HepG2 (cell line): ENCODE measurements around the gene MAPK13. TPM values are rescaled to one million over a fixed set of nuclear protein-coding genes. Genes with fewer than 3 reads are reported as not detected.

Experiments
- ATAC-seq: fragments of 200-7000 bp; cut with Tn5 transposase; 3 replicates; pipeline ENCODE4 v1.9.1; 2020; ENCODE audit warnings: mild to moderate bottlenecking, moderate library complexity
- BruUV-seq: library from RNA; stranded (reverse); fragments of 400-500 nt; replicated peaks from 2 replicates; lab custom pipeline; 2021; lab: Mats Ljungman, UMichigan
- CTCF ChIA-PET: fragments of 300-600 bp; formaldehyde crosslinking; extraction: SDS; loops from one replicate; lab custom pipeline; 2021; ENCODE audit warnings: low total read pairs, inconsistent platforms, low intra/inter-chr PET ratio; lab: Yijun Ruan, JAX
- POLR2A ChIA-PET: fragments of 350-600 bp; sonication (Branson Sonifier 250); formaldehyde crosslinking; loops from one replicate; lab custom pipeline; 2020; ENCODE audit warnings: antibody characterized with exemption, inconsistent platforms; lab: Yijun Ruan, JAX
- DNase-seq: peaks from one replicate; pipeline ENCODE4 v3.0.0-alpha.2; 2015; ENCODE audit warnings: low spot score
- FAIRE-seq: peaks from 3 replicates; lab custom pipeline; 2011; peaks lifted over from hg19 to GRCh38; lab: Jason Lieb, UNC
- H2AFZ ChIP-seq: one replicate; pipeline ENCODE4 v1.6.1; 2011; ENCODE audit warnings: low read length, inconsistent platforms
- H3K27ac ChIP-seq: fragments of 300-600 bp; 3 replicates; pipeline ENCODE4 v1.8.0; 2011; ENCODE audit warnings: mixed run types, mild to moderate bottlenecking, mixed read lengths, low read length, inconsistent platforms; ENCODE audit not compliant: insufficient read depth; ENCODE audit errors: extremely low read length
- H3K27me3 ChIP-seq, 2 experiments: fragments of 200-600 bp in 1 of 2; 2 replicates in 1 of 2; 3 replicates in 1 of 2; pipeline versions ENCODE4 v1.6.0 to v1.8.0; 2011; ENCODE audit warnings: low read length in 2 of 2, mild to moderate bottlenecking in 2 of 2, moderate library complexity in 2 of 2, inconsistent platforms in 1 of 2; ENCODE audit not compliant: insufficient read depth in 2 of 2, control insufficient read depth in 1 of 2
- H3K36me3 ChIP-seq, 2 experiments: fragments of 200-600 bp in 1 of 2; replicated peaks in 1 of 2; 2 replicates in 1 of 2; 3 replicates in 1 of 2; pipeline versions ENCODE4 v1.5.1 to v1.8.0; 2011; ENCODE audit warnings: low read length in 2 of 2, inconsistent platforms in 1 of 2; ENCODE audit not compliant: insufficient read depth in 2 of 2, control insufficient read depth in 1 of 2
- H3K4me1 ChIP-seq: 2 replicates; pipeline ENCODE4 v1.5.1; 2012; ENCODE audit warnings: low read length, inconsistent platforms; ENCODE audit not compliant: insufficient read depth
- H3K4me2 ChIP-seq: 2 replicates; pipeline ENCODE4 v1.6.0; 2011; ENCODE audit warnings: low read depth, low read length, inconsistent platforms
- H3K4me3 ChIP-seq, 3 experiments: fragments of 200-600 bp in 1 of 3; sonication (generic), shearing (Covaris generic) in 1 of 3; replicated peaks in 1 of 3; 2 replicates each; pipeline ENCODE4 v1.5.1; 2011 to 2016; ENCODE audit warnings: low read length in 3 of 3, inconsistent platforms in 2 of 3, low read depth in 2 of 3, mild to moderate bottlenecking in 2 of 3, control low read depth in 1 of 3, mixed read lengths in 1 of 3; ENCODE audit not compliant: insufficient read depth in 1 of 3
- H3K79me2 ChIP-seq: one replicate; pipeline ENCODE4 v1.6.1; 2011; ENCODE audit warnings: low read length, inconsistent platforms; ENCODE audit not compliant: insufficient read depth
- H3K9ac ChIP-seq: 2 replicates; pipeline ENCODE4 v1.6.0; 2011; ENCODE audit warnings: mild to moderate bottlenecking, low read depth, low read length, inconsistent platforms; ENCODE audit not compliant: insufficient read depth
- H3K9me3 ChIP-seq: 2 replicates; pipeline ENCODE4 v1.5.1; 2012; ENCODE audit warnings: mild to moderate bottlenecking, low read length
- H4K20me1 ChIP-seq: 2 replicates; pipeline ENCODE4 v1.6.0; 2011; ENCODE audit warnings: inconsistent platforms, mild to moderate bottlenecking, low read length, moderate library complexity; ENCODE audit not compliant: insufficient read depth
- ARNT ChIP-seq: fragments of 450-650 bp; IDR thresholded peaks from 2 replicates; pipeline ENCODE4 v1.6.1; 2017
- ETV5 ChIP-seq: IDR thresholded peaks from 2 replicates; pipeline ENCODE4 v1.6.1; 2018; ENCODE audit warnings: missing biosample characterization, missing genetic modification reagents, inconsistent platforms, borderline replicate concordance
- FOXK2 ChIP-seq: fragments of 450-650 bp; IDR thresholded peaks from 2 replicates; pipeline ENCODE4 v1.6.1; 2016
- JUN ChIP-seq: sonication (generic); formaldehyde crosslinking; IDR thresholded peaks from 2 replicates; pipeline ENCODE4 v1.4.0; 2020; ENCODE audit warnings: mild to moderate bottlenecking, missing genetic modification reagents
- MED1 ChIP-seq: sonication (generic); formaldehyde crosslinking; IDR thresholded peaks from 2 replicates; pipeline ENCODE4 v1.4.0; 2020; ENCODE audit warnings: missing genetic modification reagents
- NAIF1 ChIP-seq: sonication (generic); formaldehyde crosslinking; IDR thresholded peaks from 2 replicates; pipeline ENCODE4 v1.5.0; 2020; ENCODE audit warnings: mild to moderate bottlenecking, missing genetic modification reagents, borderline replicate concordance
- SAP130 ChIP-seq: IDR thresholded peaks from 2 replicates; pipeline ENCODE4 v1.6.1; 2016; ENCODE audit warnings: low read depth
- SPEN ChIP-seq: sonication (generic); formaldehyde crosslinking; IDR thresholded peaks from 2 replicates; pipeline ENCODE4 v1.5.1; 2020; ENCODE audit warnings: low read depth, mild to moderate bottlenecking, missing genetic modification reagents
- TERF1 ChIP-seq: sonication (generic); formaldehyde crosslinking; IDR thresholded peaks from 2 replicates; pipeline ENCODE4 v1.8.0; 2022; ENCODE audit warnings: mild to moderate bottlenecking, missing genetic modification reagents, moderate library complexity
- ZBTB2 ChIP-seq: sonication (generic); formaldehyde crosslinking; IDR thresholded peaks from 2 replicates; pipeline ENCODE4 v1.8.0; 2022; ENCODE audit warnings: low read depth, missing genetic modification reagents
- ZNF382 ChIP-seq: sonication (generic); formaldehyde crosslinking; IDR thresholded peaks from 2 replicates; pipeline ENCODE4 v1.5.0; 2020; ENCODE audit warnings: missing genetic modification reagents, mild to moderate bottlenecking, borderline replicate concordance
- ZNF460 ChIP-seq: sonication (generic); formaldehyde crosslinking; IDR thresholded peaks from 2 replicates; pipeline ENCODE4 v1.5.1; 2020; ENCODE audit warnings: missing genetic modification reagents, mild to moderate bottlenecking, borderline replicate concordance
- ZNF513 ChIP-seq: sonication (generic); formaldehyde crosslinking; conservative IDR thresholded peaks from 2 replicates; pipeline ENCODE4 v1.5.0; 2020; ENCODE audit warnings: missing genetic modification reagents
- ZNF607 ChIP-seq: sonication (generic); formaldehyde crosslinking; IDR thresholded peaks from 2 replicates; pipeline ENCODE4 v1.5.1; 2020; ENCODE audit warnings: missing genetic modification reagents, mild to moderate bottlenecking, borderline replicate concordance
- ZNF678 ChIP-seq: sonication (generic); formaldehyde crosslinking; IDR thresholded peaks from 2 replicates; pipeline ENCODE4 v1.4.0; 2020; ENCODE audit warnings: mild to moderate bottlenecking, missing genetic modification reagents
- in situ Hi-C: cut with HindIII; loops from 2 replicates; pipeline ENCODE4 v1.10.0; 2017; ENCODE audit warnings: low pct_unique_long_range_greater_than_20kb; ENCODE audit not compliant: extremely low pct_ligation_motif_present
- intact Hi-C: fragments of 100-400 bp; cut with micrococcal nuclease; formaldehyde crosslinking; loops from one replicate; pipeline ENCODE4 v1.10.0; 2022; ENCODE audit not compliant: unreplicated experiment
- polyA plus RNA-seq, 8 experiments: library from polyadenylated mRNA; depleted of rRNA in 3 of 8; stranded (reverse) in 7 of 8; unstranded in 1 of 8; fragments of >200 nt; fragmentation: Illumina TruSeq in 4 of 8; extraction: Trizol in 4 of 8; gene quantifications; 2 replicates each; pipeline versions ENCODE4 v1.2.1 to v1.2.3, GENCODE V29; 2011 to 2016; ENCODE audit warnings: low read depth in 4 of 8, missing spikeins in 1 of 8, mixed read lengths in 1 of 8; ENCODE audit not compliant: insufficient read depth in 1 of 8
- total RNA-seq, 5 experiments: library from RNA; depleted of rRNA; stranded (reverse); fragments of >200 nt; fragmentation: Illumina TruSeq; extraction: Trizol; gene quantifications; 2 replicates each; pipeline ENCODE4 v1.2.3, GENCODE V29; 2016; ENCODE audit warnings: low read depth in 1 of 5
- TF ChIP-seq, protein P1 (sequence below): sonication (generic); formaldehyde crosslinking; IDR thresholded peaks from 2 replicates; pipeline ENCODE4 v1.4.0; 2020; ENCODE audit warnings: missing genetic modification reagents, borderline replicate concordance

The MAPK13 gene
- total and polyA plus RNA-seq, 2 of the 13 experiments (the other 11 are each of a cell fraction or from before 2014, with no cell fraction given) = 12.7 to 43.4 TPM

GRCh38 chr6:36111526-36111925, 18.8 kb upstream of the MAPK13 start (continued):
- TF ChIP-seq SPEN (CRISPR knock-in tag) (no peak), NAIF1 (CRISPR knock-in tag) (no peak), ZBTB2 (CRISPR knock-in tag) (no peak), MED1 (CRISPR knock-in tag) (no peak), ZNF513 (CRISPR knock-in tag) (no peak)

DNA sequence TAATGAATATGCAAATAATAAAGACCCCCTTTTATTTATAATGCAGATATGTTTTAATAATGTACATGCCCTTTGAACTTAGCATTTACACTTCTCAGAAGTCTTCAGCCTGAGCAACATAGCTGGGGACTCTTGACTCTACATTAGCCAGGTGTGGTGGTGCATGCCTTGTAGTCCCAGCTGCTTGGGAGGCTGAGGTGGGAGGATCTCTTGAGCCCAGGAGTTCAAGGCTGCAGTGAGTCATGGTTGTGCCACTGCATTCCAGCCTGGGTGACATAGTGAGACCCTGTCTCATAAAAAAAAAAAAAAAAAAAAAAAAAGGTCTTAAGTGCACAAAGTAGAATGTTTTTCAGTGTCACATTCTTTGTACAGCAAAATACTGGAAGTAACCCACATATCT, 17.3 kb upstream of the MAPK13 start:
- ATAC-seq = peak; percentile 36
- H3K79me2 ChIP-seq = no peaks in the 10 kb centered on the region
- H3K36me3 ChIP-seq = peaks cover 12 to 32% of the 10 kb centered on the region in 2 experiments
- H3K9me3 ChIP-seq = no peaks in the 10 kb centered on the region
- no TSS peak for BruUV-seq
- H3K27ac ChIP-seq = no peak overlapping the region
- H2AFZ ChIP-seq = no peak overlapping the region
- no peak for FAIRE-seq
- peaks cover 11% of the 10 kb centered on the region for H3K4me1 ChIP-seq
- no peak overlapping the region for H3K9ac ChIP-seq
- no peaks in the 10 kb centered on the region for H3K27me3 ChIP-seq
- peak; percentile 51 for DNase-seq
- in situ Hi-C loops (no loop called here), intact Hi-C loops (no loop called here)
- H4K20me1 ChIP-seq = no peaks in the 10 kb centered on the region
- H3K4me2 ChIP-seq = no peak overlapping the region
- no peak overlapping the region for H3K4me3 ChIP-seq
- POLR2A ChIA-PET = interaction anchor here (0.8 to 1.2 kb wide), 2 partner anchors 19 to 84 kb away, joined by 4 to 6 read pairs; no protein-coding TSS in a partner anchor
- CTCF ChIA-PET = interaction anchor here (1.2 kb wide), 1 partner anchor 9 kb away, joined by 3 read pairs; no protein-coding TSS in a partner anchor
- 0 out of 2 replicates have a peak, but pooled peaks have one; percentile 45 for TF ChIP-seq JUN
- no peak for TF ChIP-seq FOXK2
- TF ChIP-seq ZNF382 (CRISPR knock-in tag) = no peak
- TF ChIP-seq SAP130 (CRISPR knock-in tag) = 0 out of 2 replicates have a peak, but pooled peaks have one; percentile 22
- no peak for TF ChIP-seq ETV5 (CRISPR knock-in tag)
- no peak for TF ChIP-seq TERF1
- TF ChIP-seq ZNF607 (CRISPR knock-in tag) = no peak
- no peak for TF ChIP-seq ZNF678 (CRISPR knock-in tag)
- TF ChIP-seq ARNT = no peak
- peak; percentile 89; the same call in 1 of the 2 replicates for TF ChIP-seq ZNF460 (CRISPR knock-in tag)
- TF ChIP-seq, protein P1, sequence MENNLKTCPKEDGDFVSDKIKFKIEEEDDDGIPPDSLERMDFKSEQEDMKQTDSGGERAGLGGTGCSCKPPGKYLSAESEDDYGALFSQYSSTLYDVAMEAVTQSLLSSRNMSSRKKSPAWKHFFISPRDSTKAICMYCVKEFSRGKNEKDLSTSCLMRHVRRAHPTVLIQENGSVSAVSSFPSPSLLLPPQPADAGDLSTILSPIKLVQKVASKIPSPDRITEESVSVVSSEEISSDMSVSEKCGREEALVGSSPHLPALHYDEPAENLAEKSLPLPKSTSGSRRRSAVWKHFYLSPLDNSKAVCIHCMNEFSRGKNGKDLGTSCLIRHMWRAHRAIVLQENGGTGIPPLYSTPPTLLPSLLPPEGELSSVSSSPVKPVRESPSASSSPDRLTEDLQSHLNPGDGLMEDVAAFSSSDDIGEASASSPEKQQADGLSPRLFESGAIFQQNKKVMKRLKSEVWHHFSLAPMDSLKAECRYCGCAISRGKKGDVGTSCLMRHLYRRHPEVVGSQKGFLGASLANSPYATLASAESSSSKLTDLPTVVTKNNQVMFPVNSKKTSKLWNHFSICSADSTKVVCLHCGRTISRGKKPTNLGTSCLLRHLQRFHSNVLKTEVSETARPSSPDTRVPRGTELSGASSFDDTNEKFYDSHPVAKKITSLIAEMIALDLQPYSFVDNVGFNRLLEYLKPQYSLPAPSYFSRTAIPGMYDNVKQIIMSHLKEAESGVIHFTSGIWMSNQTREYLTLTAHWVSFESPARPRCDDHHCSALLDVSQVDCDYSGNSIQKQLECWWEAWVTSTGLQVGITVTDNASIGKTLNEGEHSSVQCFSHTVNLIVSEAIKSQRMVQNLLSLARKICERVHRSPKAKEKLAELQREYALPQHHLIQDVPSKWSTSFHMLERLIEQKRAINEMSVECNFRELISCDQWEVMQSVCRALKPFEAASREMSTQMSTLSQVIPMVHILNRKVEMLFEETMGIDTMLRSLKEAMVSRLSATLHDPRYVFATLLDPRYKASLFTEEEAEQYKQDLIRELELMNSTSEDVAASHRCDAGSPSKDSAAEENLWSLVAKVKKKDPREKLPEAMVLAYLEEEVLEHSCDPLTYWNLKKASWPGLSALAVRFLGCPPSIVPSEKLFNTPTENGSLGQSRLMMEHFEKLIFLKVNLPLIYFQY (CRISPR knock-in tag) = no peak
